ENCODE results near the gene LRRC8B. TPM values are rescaled to one million over a fixed set of nuclear protein-coding genes. Genes with fewer than 3 reads are reported as not detected.

LRRC8B gene
- total and polyA plus RNA-seq, 2 of the 13 experiments (the other 11 are each of a cell fraction or from before 2014, with no cell fraction given) = 4.9 to 7.6 TPM

GRCh38 chr1:89548122-89548857 lies 23.7 kb downstream of the LRRC8B start:
- CTCF ChIA-PET (ENCODE audit: low intra/inter-chr PET ratio, low total read pairs) = no interaction called here
- no peak overlapping the region for H3K9ac ChIP-seq (ENCODE audit: insufficient read depth, low read depth, low read length)
- no peak overlapping the region for H3K4me3 ChIP-seq (replicated peaks in 1 of 3; ENCODE audit: insufficient read depth in 1 of 3, low read depth in 2 of 3, low read length in 3 of 3)
- DNase-seq (ENCODE audit: low spot score) (no peak), FAIRE-seq (no peak), ATAC-seq (no peak)
- intact Hi-C loops (cut with micrococcal nuclease; ENCODE audit: unreplicated experiment) = no loop called here
- H3K4me1 ChIP-seq (ENCODE audit: insufficient read depth, low read length) = 0 out of 2 replicates have a peak, but pooled peaks cover 8% of the 10 kb centered on the region
- H3K79me2 ChIP-seq (ENCODE audit: insufficient read depth, low read length) = no peaks in the 10 kb centered on the region
- H3K9me3 ChIP-seq (ENCODE audit: low read length) = no peaks in the 10 kb centered on the region
- H4K20me1 ChIP-seq (ENCODE audit: insufficient read depth, low read length) = no peaks in the 10 kb centered on the region
- TF ChIP-seq KDM3A (CRISPR knock-in tag; IDR thresholded peaks at IDR 0.05; ENCODE audit: low read depth) (no peak), CEBPB (IDR thresholded peaks at IDR 0.05; ENCODE audit: borderline replicate concordance, low read depth, low read length) (peak; percentile 74), RARA (CRISPR knock-in tag; IDR thresholded peaks at IDR 0.05) (no peak), TFDP1 (CRISPR knock-in tag; IDR thresholded peaks at IDR 0.05; ENCODE audit: borderline replicate concordance) (no peak), ELF4 (CRISPR knock-in tag; IDR thresholded peaks at IDR 0.05; ENCODE audit: borderline replicate concordance) (no peak)
- H3K4me2 ChIP-seq (ENCODE audit: low read depth, low read length) = no peak overlapping the region
- no peaks in the 10 kb centered on the region for H3K27me3 ChIP-seq (ENCODE audit: control insufficient read depth in 1 of 2, insufficient read depth in 2 of 2, low read length in 2 of 2)
- H2AFZ ChIP-seq (ENCODE audit: low read length) = no peak overlapping the region
- POLR2A ChIA-PET = no interaction called here
- no peak overlapping the region for H3K27ac ChIP-seq (ENCODE audit: extremely low read length, insufficient read depth, low read length)
- H3K36me3 ChIP-seq (replicated peaks in 1 of 2; ENCODE audit: control insufficient read depth in 1 of 2, insufficient read depth in 2 of 2, low read length in 2 of 2) = no peaks in the 10 kb centered on the region; a peak in 1 of 5 replicates
- BruUV-seq (replicated peaks) = no TSS peak
- WGBS (ENCODE audit: low lambda C conversion rate) = 93% methylated on average over 2 of the region's 2 CpGs
- in situ Hi-C loops (cut with HindIII; ENCODE audit: extremely low pct_ligation_motif_present, low pct_unique_long_range_greater_than_20kb) = no loop called here

GRCh38 chr1:89550995-89551394 lies 26.4 kb downstream of the LRRC8B start:
- no peak overlapping the region for H3K9ac ChIP-seq (ENCODE audit: insufficient read depth, low read depth, low read length)
- 93% methylated on average over 5 of the region's 5 CpGs for WGBS (ENCODE audit: low lambda C conversion rate)
- H3K4me3 ChIP-seq (replicated peaks in 1 of 3; ENCODE audit: insufficient read depth in 1 of 3, low read depth in 2 of 3, low read length in 3 of 3) = no peak overlapping the region
- TF ChIP-seq CSRNP1 (CRISPR knock-in tag; IDR thresholded peaks at IDR 0.05) (no peak), ZNF343 (CRISPR knock-in tag; IDR thresholded peaks at IDR 0.05) (no peak), KLF11 (CRISPR knock-in tag; IDR thresholded peaks at IDR 0.05) (no peak), CEBPG (CRISPR knock-in tag; IDR thresholded peaks at IDR 0.05) (no peak), KMT2B (CRISPR knock-in tag; IDR thresholded peaks at IDR 0.05) (no peak), KDM6A (CRISPR knock-in tag; IDR thresholded peaks at IDR 0.05; ENCODE audit: low read depth) (no peak)
- no peak overlapping the region for H3K27ac ChIP-seq (ENCODE audit: extremely low read length, insufficient read depth, low read length)
- ChIA-PET CTCF (ENCODE audit: low intra/inter-chr PET ratio, low total read pairs) (no interaction called here), POLR2A (no interaction called here)
- H3K4me2 ChIP-seq (ENCODE audit: low read depth, low read length) = no peak overlapping the region
- in situ Hi-C loops (cut with HindIII; ENCODE audit: extremely low pct_ligation_motif_present, low pct_unique_long_range_greater_than_20kb) (no loop called here), intact Hi-C loops (cut with micrococcal nuclease; ENCODE audit: unreplicated experiment) (no loop called here)
- H2AFZ ChIP-seq (ENCODE audit: low read length) = no peak overlapping the region
- peaks cover 0 to 2% of the 10 kb centered on the region in 2 experiments; a peak in 2 of 5 replicates for H3K36me3 ChIP-seq (replicated peaks in 1 of 2; ENCODE audit: control insufficient read depth in 1 of 2, insufficient read depth in 2 of 2, low read length in 2 of 2)
- FAIRE-seq (no peak), DNase-seq (ENCODE audit: low spot score) (no peak), ATAC-seq (no peak)
- H3K4me1 ChIP-seq (ENCODE audit: insufficient read depth, low read length) = 0 out of 2 replicates have a peak, but pooled peaks cover 16% of the 10 kb centered on the region
- no peaks in the 10 kb centered on the region for H3K9me3 ChIP-seq (ENCODE audit: low read length)
- H3K27me3 ChIP-seq (ENCODE audit: control insufficient read depth in 1 of 2, insufficient read depth in 2 of 2, low read length in 2 of 2) = no peaks in the 10 kb centered on the region
- no peaks in the 10 kb centered on the region for H3K79me2 ChIP-seq (ENCODE audit: insufficient read depth, low read length)
- no TSS peak for BruUV-seq (replicated peaks)
- no peaks in the 10 kb centered on the region for H4K20me1 ChIP-seq (ENCODE audit: insufficient read depth, low read length)
